ENCODE data around the gene NF1.

NF1 gene

GRCh38 chr17:31131299-31131698 is 36.5 kb downstream of the NF1 start:
- Histone ChIP-seq H3K9ac (ENCODE audit: low read depth, low read length, poor library complexity) (no peak overlapping the region), H3K18ac (ENCODE audit: low read length) (no peak overlapping the region), H2BK120ac (ENCODE audit: low read depth, low read length) (no peak overlapping the region), H3K23ac (ENCODE audit: low read depth, low read length, poor library complexity) (no peak overlapping the region), H4K8ac (ENCODE audit: low read depth, low read length) (no peak overlapping the region), H2AK5ac (ENCODE audit: low read depth, low read length) (no peak overlapping the region), H3K79me1 (ENCODE audit: low read depth, low read length) (peaks cover 8% of the 10 kb centered on the region), H3K36me3 (replicated peaks in 1 of 2; ENCODE audit: control insufficient read depth in 2 of 2, insufficient read depth in 2 of 2, low read length in 2 of 2) (peaks cover 0 to 12% of the 10 kb centered on the region in 2 donors), H2BK5ac (ENCODE audit: low read length) (no peak overlapping the region), H2AFZ (ENCODE audit: low read length) (no peak overlapping the region), H3K27ac (replicated peaks; ENCODE audit: low read length) (no peak overlapping the region), H3K14ac (ENCODE audit: low read length) (no peak overlapping the region), H2BK15ac (ENCODE audit: low read length) (no peak overlapping the region), H3K27me3 (ENCODE audit: control insufficient read depth in 3 of 3, insufficient read depth in 3 of 3, low read depth in 1 of 3, low read length in 3 of 3) (no peaks in the 10 kb centered on the region), H3K9me3 (replicated peaks in 1 of 2; ENCODE audit: control insufficient read depth in 2 of 2, insufficient read depth in 1 of 2, low read depth in 1 of 2, low read length in 2 of 2) (peaks cover 0 to 8% of the 10 kb centered on the region in 2 donors), H4K91ac (ENCODE audit: low read depth, low read length, poor library complexity) (no peak overlapping the region), H3K4me2 (ENCODE audit: insufficient read depth, low read length, poor library complexity, severe bottlenecking) (no peak overlapping the region), H3K4me3 (ENCODE audit: low read length in 2 of 2) (no peak overlapping the region), H3K4ac (ENCODE audit: low read length) (no peak overlapping the region), H3K4me1 (ENCODE audit: control insufficient read depth in 2 of 2, insufficient read depth in 1 of 2, low read depth in 1 of 2, low read length in 2 of 2) (peaks cover 0 to 6% of the 10 kb centered on the region in 2 donors), H2BK12ac (ENCODE audit: low read length) (no peak overlapping the region)
- WGBS, 2 donors (ENCODE audit: extremely low coverage in 2 of 2, insufficient read length in 2 of 2, insufficient replicate concordance in 1 of 2), result no CpG with 5 or more reads among the region's 3 CpGs
- no peak for DNase-seq (ENCODE audit: low spot score)

- peaks cover 0 to 25% of the 10 kb centered on the region in 2 donors for H3K36me3 ChIP-seq (replicated peaks in 1 of 2; ENCODE audit: control insufficient read depth in 2 of 2, insufficient read depth in 2 of 2, low read length in 2 of 2)
- H3K9me3 ChIP-seq (replicated peaks in 1 of 2; ENCODE audit: control insufficient read depth in 2 of 2, insufficient read depth in 1 of 2, low read depth in 1 of 2, low read length in 2 of 2), result peaks cover 0 to 22% of the 10 kb centered on the region in 2 donors
- H3K4me2 ChIP-seq (ENCODE audit: insufficient read depth, low read length, poor library complexity, severe bottlenecking), result no peak overlapping the region
- no peak for DNase-seq (ENCODE audit: low spot score)
- H3K18ac ChIP-seq (ENCODE audit: low read length), result no peak overlapping the region
- no peak overlapping the region for H3K27ac ChIP-seq (replicated peaks; ENCODE audit: low read length)
- H3K9ac ChIP-seq (ENCODE audit: low read depth, low read length, poor library complexity), result no peak overlapping the region
- H3K4me1 ChIP-seq (ENCODE audit: control insufficient read depth in 2 of 2, insufficient read depth in 1 of 2, low read depth in 1 of 2, low read length in 2 of 2), result peaks cover 0 to 6% of the 10 kb centered on the region in 2 donors
- no peaks in the 10 kb centered on the region for H3K27me3 ChIP-seq (ENCODE audit: control insufficient read depth in 3 of 3, insufficient read depth in 3 of 3, low read depth in 1 of 3, low read length in 3 of 3)
- WGBS, 2 donors (ENCODE audit: extremely low coverage in 2 of 2, insufficient read length in 2 of 2, insufficient replicate concordance in 1 of 2), result no CpG with 5 or more reads among the region's 3 CpGs
- no peak overlapping the region for H3K4ac ChIP-seq (ENCODE audit: low read length)
- H2BK15ac ChIP-seq (ENCODE audit: low read length), result no peak overlapping the region
- H4K91ac ChIP-seq (ENCODE audit: low read depth, low read length, poor library complexity), result no peak overlapping the region
- H2BK12ac ChIP-seq (ENCODE audit: low read length), result no peak overlapping the region
- H3K4me3 ChIP-seq (ENCODE audit: low read length in 2 of 2), result no peak overlapping the region
- no peak overlapping the region for H3K14ac ChIP-seq (ENCODE audit: low read length)
- H3K79me1 ChIP-seq (ENCODE audit: low read depth, low read length), result peaks cover 8% of the 10 kb centered on the region
- H2AK5ac ChIP-seq (ENCODE audit: low read depth, low read length), result no peak overlapping the region
- H2BK5ac ChIP-seq (ENCODE audit: low read length), result no peak overlapping the region
- no peak overlapping the region for H2AFZ ChIP-seq (ENCODE audit: low read length)
- H2BK120ac ChIP-seq (ENCODE audit: low read depth, low read length), result no peak overlapping the region
- no peak overlapping the region for H3K23ac ChIP-seq (ENCODE audit: low read depth, low read length, poor library complexity)
- H4K8ac ChIP-seq (ENCODE audit: low read depth, low read length), result no peak overlapping the region
These were observed 38.2 kb downstream of the NF1 start for GRCh38 chr17:31132977-31133376.

- Histone ChIP-seq H4K8ac (ENCODE audit: low read depth, low read length) (no peak overlapping the region), H3K4me1 (ENCODE audit: control insufficient read depth in 2 of 2, insufficient read depth in 1 of 2, low read depth in 1 of 2, low read length in 2 of 2) (peaks cover 0 to 6% of the 10 kb centered on the region in 2 donors), H3K79me1 (ENCODE audit: low read depth, low read length) (peaks cover 8% of the 10 kb centered on the region), H3K27me3 (ENCODE audit: control insufficient read depth in 3 of 3, insufficient read depth in 3 of 3, low read depth in 1 of 3, low read length in 3 of 3) (no peaks in the 10 kb centered on the region), H3K18ac (ENCODE audit: low read length) (no peak overlapping the region), H3K4ac (ENCODE audit: low read length) (no peak overlapping the region), H3K4me3 (ENCODE audit: low read length in 2 of 2) (no peak overlapping the region), H2AK5ac (ENCODE audit: low read depth, low read length) (no peak overlapping the region), H3K9me3 (replicated peaks in 1 of 2; ENCODE audit: control insufficient read depth in 2 of 2, insufficient read depth in 1 of 2, low read depth in 1 of 2, low read length in 2 of 2) (peaks cover 0 to 22% of the 10 kb centered on the region in 2 donors), H2BK5ac (ENCODE audit: low read length) (no peak overlapping the region), H2AFZ (ENCODE audit: low read length) (no peak overlapping the region), H2BK15ac (ENCODE audit: low read length) (no peak overlapping the region), H3K36me3 (replicated peaks in 1 of 2; ENCODE audit: control insufficient read depth in 2 of 2, insufficient read depth in 2 of 2, low read length in 2 of 2) (peaks cover 0 to 33% of the 10 kb centered on the region in 2 donors), H2BK12ac (ENCODE audit: low read length) (no peak overlapping the region), H3K9ac (ENCODE audit: low read depth, low read length, poor library complexity) (no peak overlapping the region), H3K27ac (replicated peaks; ENCODE audit: low read length) (no peak overlapping the region), H2BK120ac (ENCODE audit: low read depth, low read length) (no peak overlapping the region), H4K91ac (ENCODE audit: low read depth, low read length, poor library complexity) (no peak overlapping the region), H3K14ac (ENCODE audit: low read length) (no peak overlapping the region), H3K23ac (ENCODE audit: low read depth, low read length, poor library complexity) (no peak overlapping the region), H3K4me2 (ENCODE audit: insufficient read depth, low read length, poor library complexity, severe bottlenecking) (no peak overlapping the region)
- no peak for DNase-seq (ENCODE audit: low spot score)
- no CpG with 5 or more reads among the region's 4 CpGs for WGBS, 2 donors (ENCODE audit: extremely low coverage in 2 of 2, insufficient read length in 2 of 2, insufficient replicate concordance in 1 of 2)
These were observed 39.8 kb downstream of the NF1 start for GRCh38 chr17:31134576-31134975.

GRCh38 chr17:31136319-31136718 is 41.5 kb downstream of the NF1 start:
- H3K14ac ChIP-seq (ENCODE audit: low read length), result no peak overlapping the region
- peaks cover 0 to 2% of the 10 kb centered on the region in 2 donors for H3K4me1 ChIP-seq (ENCODE audit: control insufficient read depth in 2 of 2, insufficient read depth in 1 of 2, low read depth in 1 of 2, low read length in 2 of 2)
- no peak overlapping the region for H3K18ac ChIP-seq (ENCODE audit: low read length)
- H3K9ac ChIP-seq (ENCODE audit: low read depth, low read length, poor library complexity), result no peak overlapping the region
- no peak overlapping the region for H2BK5ac ChIP-seq (ENCODE audit: low read length)
- no peak overlapping the region for H2BK12ac ChIP-seq (ENCODE audit: low read length)
- H2AFZ ChIP-seq (ENCODE audit: low read length), result no peak overlapping the region
- H3K4me3 ChIP-seq (ENCODE audit: low read length in 2 of 2), result no peak overlapping the region
- H3K36me3 ChIP-seq (replicated peaks in 1 of 2; ENCODE audit: control insufficient read depth in 2 of 2, insufficient read depth in 2 of 2, low read length in 2 of 2), result peaks cover 0 to 35% of the 10 kb centered on the region in 2 donors
- H3K4me2 ChIP-seq (ENCODE audit: insufficient read depth, low read length, poor library complexity, severe bottlenecking), result no peak overlapping the region
- no peaks in the 10 kb centered on the region for H3K79me1 ChIP-seq (ENCODE audit: low read depth, low read length)
- H2BK15ac ChIP-seq (ENCODE audit: low read length), result no peak overlapping the region
- no peak overlapping the region for H4K8ac ChIP-seq (ENCODE audit: low read depth, low read length)
- H2AK5ac ChIP-seq (ENCODE audit: low read depth, low read length), result no peak overlapping the region
- H3K4ac ChIP-seq (ENCODE audit: low read length), result no peak overlapping the region
- no peak overlapping the region for H4K91ac ChIP-seq (ENCODE audit: low read depth, low read length, poor library complexity)
- H3K27ac ChIP-seq (replicated peaks; ENCODE audit: low read length), result no peak overlapping the region
- DNase-seq (ENCODE audit: low spot score), result no peak
- no CpG with 5 or more reads among the region's 2 CpGs for WGBS, 2 donors (ENCODE audit: extremely low coverage in 2 of 2, insufficient read length in 2 of 2, insufficient replicate concordance in 1 of 2)
- H2BK120ac ChIP-seq (ENCODE audit: low read depth, low read length), result no peak overlapping the region
- no peak overlapping the region for H3K23ac ChIP-seq (ENCODE audit: low read depth, low read length, poor library complexity)
- H3K9me3 ChIP-seq (replicated peaks in 1 of 2; ENCODE audit: control insufficient read depth in 2 of 2, insufficient read depth in 1 of 2, low read depth in 1 of 2, low read length in 2 of 2), result peaks cover 0 to 22% of the 10 kb centered on the region in 2 donors
- no peaks in the 10 kb centered on the region for H3K27me3 ChIP-seq (ENCODE audit: control insufficient read depth in 3 of 3, insufficient read depth in 3 of 3, low read depth in 1 of 3, low read length in 3 of 3)
